ENCODE measurements around the gene LAMP5. TPM values are rescaled to one million over a fixed set of nuclear protein-coding genes. Genes with fewer than 3 reads are reported as not detected.

Gene LAMP5
- total RNA-seq, 4 donors from 2014 or later: 0.36 to 1.8 TPM; not detected in 2

- TF ChIP-seq POLR2A (IDR thresholded peaks at IDR 0.05) (no peak), POLR2AphosphoS5 (IDR thresholded peaks at IDR 0.05) (no peak)
- Histone ChIP-seq H3K9me3 (no peaks in the 10 kb centered on the region), H3K4me1 (peaks cover 23% of the 10 kb centered on the region), H3K4me3 (no peak overlapping the region), H3K36me3 (no peaks in the 10 kb centered on the region), H3K27ac (no peak overlapping the region), H3K27me3 (peaks cover 88% of the 10 kb centered on the region)
- WGBS: 75% methylated on average over 5 of the region's 5 CpGs
- no peak for DNase-seq (ENCODE audit: low spot score in 2 of 2)
Observed at GRCh38 chr20:9510911-9511310, 3.5 kb upstream of the LAMP5 start.

DNA sequence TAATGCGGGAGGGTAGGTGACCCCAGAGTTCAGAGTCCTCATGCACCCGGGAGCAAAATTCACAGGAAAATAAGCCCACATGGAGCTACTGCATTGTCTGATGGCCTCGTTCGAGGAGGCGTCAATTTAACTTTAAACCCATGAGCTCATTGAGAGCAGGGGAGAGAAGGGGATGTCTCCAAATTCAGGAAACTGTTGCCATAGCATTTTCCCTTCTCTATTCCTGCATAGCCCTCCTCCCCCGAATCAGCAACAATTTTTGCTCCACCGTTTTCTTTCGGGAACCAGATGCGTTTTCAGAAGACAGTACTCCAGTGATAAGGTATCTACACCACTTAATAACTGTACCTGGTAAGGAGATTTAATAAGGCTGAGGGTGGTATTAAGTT, 324 bp upstream of the LAMP5 start:
- no peak overlapping the region for H3K4me3 ChIP-seq
- no peak overlapping the region for H3K27ac ChIP-seq
- WGBS: 6% methylated on average over 9 of the region's 9 CpGs
- H3K9me3 ChIP-seq: no peaks in the 10 kb centered on the region
- no peaks in the 10 kb centered on the region for H3K36me3 ChIP-seq
- H3K4me1 ChIP-seq: peaks cover 20% of the 10 kb centered on the region
- DNase-seq (ENCODE audit: low spot score in 2 of 2): no peak
- TF ChIP-seq POLR2A (IDR thresholded peaks at IDR 0.05): no peak
- TF ChIP-seq POLR2AphosphoS5 (IDR thresholded peaks at IDR 0.05): no peak
- peaks cover 85% of the 10 kb centered on the region for H3K27me3 ChIP-seq

DNA sequence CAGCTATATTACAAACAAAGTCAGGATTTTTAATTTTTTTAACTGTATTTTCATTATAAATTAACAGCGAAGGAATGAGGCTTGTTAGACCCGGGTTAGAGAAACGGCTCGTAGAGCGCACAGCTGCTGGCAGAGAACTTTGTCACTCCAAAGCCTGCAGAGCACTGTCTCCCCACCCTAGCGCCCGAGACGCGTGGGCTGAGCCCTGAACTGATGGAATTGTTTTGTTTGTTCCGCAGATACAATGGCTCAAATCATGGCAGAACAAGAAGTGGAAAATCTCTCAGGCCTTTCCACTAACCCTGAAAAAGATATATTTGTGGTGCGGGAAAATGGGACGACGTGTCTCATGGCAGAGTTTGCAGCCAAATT, 810 bp downstream of the LAMP5 start:
- no peaks in the 10 kb centered on the region for H3K9me3 ChIP-seq
- H3K4me3 ChIP-seq: peak overlapping the region; percentile 32
- TF ChIP-seq POLR2A (IDR thresholded peaks at IDR 0.05) (no peak), POLR2AphosphoS5 (IDR thresholded peaks at IDR 0.05) (no peak), EP300 (IDR thresholded peaks at IDR 0.05) (no peak)
- TF ChIP-seq, protein P1, sequence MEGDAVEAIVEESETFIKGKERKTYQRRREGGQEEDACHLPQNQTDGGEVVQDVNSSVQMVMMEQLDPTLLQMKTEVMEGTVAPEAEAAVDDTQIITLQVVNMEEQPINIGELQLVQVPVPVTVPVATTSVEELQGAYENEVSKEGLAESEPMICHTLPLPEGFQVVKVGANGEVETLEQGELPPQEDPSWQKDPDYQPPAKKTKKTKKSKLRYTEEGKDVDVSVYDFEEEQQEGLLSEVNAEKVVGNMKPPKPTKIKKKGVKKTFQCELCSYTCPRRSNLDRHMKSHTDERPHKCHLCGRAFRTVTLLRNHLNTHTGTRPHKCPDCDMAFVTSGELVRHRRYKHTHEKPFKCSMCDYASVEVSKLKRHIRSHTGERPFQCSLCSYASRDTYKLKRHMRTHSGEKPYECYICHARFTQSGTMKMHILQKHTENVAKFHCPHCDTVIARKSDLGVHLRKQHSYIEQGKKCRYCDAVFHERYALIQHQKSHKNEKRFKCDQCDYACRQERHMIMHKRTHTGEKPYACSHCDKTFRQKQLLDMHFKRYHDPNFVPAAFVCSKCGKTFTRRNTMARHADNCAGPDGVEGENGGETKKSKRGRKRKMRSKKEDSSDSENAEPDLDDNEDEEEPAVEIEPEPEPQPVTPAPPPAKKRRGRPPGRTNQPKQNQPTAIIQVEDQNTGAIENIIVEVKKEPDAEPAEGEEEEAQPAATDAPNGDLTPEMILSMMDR (IDR thresholded peaks at IDR 0.05): no peak
- H3K4me1 ChIP-seq: peaks cover 20% of the 10 kb centered on the region
- H3K27me3 ChIP-seq: peaks cover 78% of the 10 kb centered on the region
- H3K27ac ChIP-seq: no peak overlapping the region
- WGBS: 5% methylated on average over 11 of the region's 13 CpGs
- no peaks in the 10 kb centered on the region for H3K36me3 ChIP-seq
- no peak for DNase-seq (ENCODE audit: low spot score in 2 of 2)

GRCh38 chr20:9515741-9516233, 1.4 kb downstream of the LAMP5 start:
- WGBS: 3% methylated on average over 16 of the region's 38 CpGs
- TF ChIP-seq POLR2A (IDR thresholded peaks at IDR 0.05) (no peak), EP300 (IDR thresholded peaks at IDR 0.05) (no peak), POLR2AphosphoS5 (IDR thresholded peaks at IDR 0.05) (no peak)
- TF ChIP-seq, protein P1 (IDR thresholded peaks at IDR 0.05): no peak
- peaks cover 76% of the 10 kb centered on the region for H3K27me3 ChIP-seq
- H3K4me3 ChIP-seq: peak overlapping the region; percentile 24
- H3K27ac ChIP-seq: no peak overlapping the region
- no peaks in the 10 kb centered on the region for H3K9me3 ChIP-seq
- H3K36me3 ChIP-seq: no peaks in the 10 kb centered on the region
- no peak for DNase-seq (ENCODE audit: low spot score in 2 of 2)
- peaks cover 20% of the 10 kb centered on the region for H3K4me1 ChIP-seq

- H3K36me3 ChIP-seq: no peaks in the 10 kb centered on the region
- WGBS: 7% methylated on average over 20 of the region's 28 CpGs
- H3K4me1 ChIP-seq: peaks cover 20% of the 10 kb centered on the region
- peaks cover 72% of the 10 kb centered on the region for H3K27me3 ChIP-seq
- TF ChIP-seq POLR2A (IDR thresholded peaks at IDR 0.05): no peak
- no peak for TF ChIP-seq EP300 (IDR thresholded peaks at IDR 0.05)
- TF ChIP-seq, protein P1 (IDR thresholded peaks at IDR 0.05): no peak
- TF ChIP-seq POLR2AphosphoS5 (IDR thresholded peaks at IDR 0.05): no peak
- no peak for DNase-seq (ENCODE audit: low spot score in 2 of 2)
- H3K4me3 ChIP-seq: peak overlapping the region; percentile 24
- H3K9me3 ChIP-seq: no peaks in the 10 kb centered on the region
- no peak overlapping the region for H3K27ac ChIP-seq
Observed at GRCh38 chr20:9516234-9516871, 2.0 kb downstream of the LAMP5 start.

- Histone ChIP-seq H3K27ac (no peak overlapping the region), H3K27me3 (peaks cover 61% of the 10 kb centered on the region), H3K9me3 (no peaks in the 10 kb centered on the region), H3K4me1 (peaks cover 20% of the 10 kb centered on the region), H3K36me3 (no peaks in the 10 kb centered on the region), H3K4me3 (no peak overlapping the region)
- WGBS: 42% methylated on average over 8 of the region's 8 CpGs
- DNase-seq (ENCODE audit: low spot score in 2 of 2): no peak
- TF ChIP-seq EP300 (IDR thresholded peaks at IDR 0.05) (no peak), POLR2AphosphoS5 (IDR thresholded peaks at IDR 0.05) (no peak), POLR2A (IDR thresholded peaks at IDR 0.05) (no peak)
- TF ChIP-seq, protein P1 (IDR thresholded peaks at IDR 0.05): no peak
Observed at GRCh38 chr20:9517297-9518162, 3.1 kb downstream of the LAMP5 start.

Measured in suprapubic skin (tissue), 4 donors.